GM18526 (cell line): ENCODE results near the gene PNLIP.

Source experiments
- POLR2A ChIP-seq: IDR thresholded peaks from 3 replicates; pipeline ENCODE4 v1.6.1; 2011; ENCODE audit not compliant: insufficient read length; ENCODE audit errors: extremely low read depth

Gene PNLIP

DNA sequence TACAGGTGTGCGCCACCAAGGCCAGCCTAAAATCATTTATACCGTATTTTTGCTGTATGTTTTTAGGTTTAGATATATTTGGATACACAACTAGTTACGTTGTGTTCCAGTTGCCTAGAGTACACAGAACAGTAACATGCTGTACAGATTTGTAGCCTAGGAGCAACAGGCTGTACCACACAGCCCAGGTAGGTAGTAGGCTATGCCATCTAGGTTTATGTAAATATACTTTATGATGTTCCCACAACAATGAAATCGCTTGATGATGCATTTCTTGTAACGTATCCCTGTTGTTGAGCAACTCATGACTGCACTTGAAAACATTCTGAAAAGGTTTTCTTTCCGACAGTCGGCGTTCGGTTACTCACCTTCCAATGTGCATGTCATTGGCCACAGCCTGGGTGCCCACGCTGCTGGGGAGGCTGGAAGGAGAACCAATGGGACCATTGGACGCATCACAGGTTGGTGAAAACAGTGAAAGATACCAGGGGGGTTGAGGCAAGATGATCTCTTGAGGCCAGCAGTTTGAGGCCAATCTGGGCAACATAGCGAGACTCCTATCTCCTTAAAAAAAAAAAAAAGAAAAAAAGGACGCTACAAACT is 7.7 kb downstream of the PNLIP start:
- TF ChIP-seq POLR2A = no peak

DNA sequence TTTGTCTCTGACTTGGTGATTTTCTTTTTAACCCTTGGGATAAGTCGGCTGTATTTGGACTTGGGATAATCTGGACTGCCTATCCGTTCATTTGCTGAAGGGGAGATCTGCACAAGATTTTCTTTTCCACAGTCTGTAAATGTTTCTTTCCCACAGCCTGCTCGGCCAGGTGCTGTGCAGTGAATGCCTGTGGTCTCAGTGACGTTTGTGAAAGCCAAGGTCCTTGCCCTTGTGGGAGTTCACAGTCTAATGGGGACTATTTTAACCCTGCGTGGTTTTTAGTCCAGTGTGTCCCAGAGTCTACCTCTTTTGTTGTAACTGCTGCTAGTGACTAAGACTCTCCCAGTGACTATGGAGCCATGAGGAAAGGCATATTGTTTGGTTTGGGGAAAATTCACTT is 8.9 kb downstream of the PNLIP start:
- no peak for TF ChIP-seq POLR2A

DNA sequence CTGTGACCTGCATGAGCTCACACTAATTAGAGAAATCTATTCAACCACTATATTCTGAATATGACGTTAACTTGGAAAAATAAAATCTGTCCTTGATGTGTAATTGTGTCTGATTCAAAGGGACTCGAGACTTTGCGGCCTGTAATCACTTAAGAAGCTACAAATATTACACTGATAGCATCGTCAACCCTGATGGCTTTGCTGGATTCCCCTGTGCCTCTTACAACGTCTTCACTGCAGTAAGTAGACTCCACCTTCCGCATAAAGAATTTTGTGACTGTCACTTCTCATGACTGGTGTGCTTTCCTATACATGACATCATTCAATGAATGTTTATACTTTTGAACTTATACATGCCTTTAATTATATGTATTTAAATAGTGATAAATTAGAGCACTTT is 10.1 kb downstream of the PNLIP start:
- no peak for TF ChIP-seq POLR2A

DNA sequence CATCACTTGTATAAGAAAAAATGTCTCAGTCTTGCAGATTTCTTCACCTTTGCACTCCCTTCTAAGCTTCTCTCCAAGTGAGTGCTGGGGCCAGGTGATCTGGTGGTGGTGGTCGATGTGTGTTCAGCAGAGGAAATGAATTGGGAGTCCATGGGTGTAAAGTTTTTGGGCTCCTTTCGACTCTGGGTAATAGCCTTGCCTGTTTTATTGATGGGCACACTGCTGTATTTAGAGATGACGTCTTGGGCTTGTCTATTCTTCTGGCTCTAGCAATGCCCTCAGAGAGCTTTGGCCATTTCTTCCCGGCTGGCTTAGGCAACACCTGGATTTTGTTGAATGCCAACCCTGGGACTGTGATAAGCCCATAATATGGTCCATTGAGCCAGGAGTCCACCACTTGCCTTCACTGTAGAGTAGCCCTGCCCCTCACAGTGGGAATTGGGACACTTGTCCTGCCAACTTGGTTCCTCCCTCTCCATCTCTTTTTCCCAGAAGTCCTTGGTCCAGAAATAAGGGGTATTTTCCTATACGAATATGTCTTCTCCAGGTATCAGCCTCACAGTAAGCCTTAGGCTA is 11.7 kb downstream of the PNLIP start:
- no peak for TF ChIP-seq POLR2A

DNA sequence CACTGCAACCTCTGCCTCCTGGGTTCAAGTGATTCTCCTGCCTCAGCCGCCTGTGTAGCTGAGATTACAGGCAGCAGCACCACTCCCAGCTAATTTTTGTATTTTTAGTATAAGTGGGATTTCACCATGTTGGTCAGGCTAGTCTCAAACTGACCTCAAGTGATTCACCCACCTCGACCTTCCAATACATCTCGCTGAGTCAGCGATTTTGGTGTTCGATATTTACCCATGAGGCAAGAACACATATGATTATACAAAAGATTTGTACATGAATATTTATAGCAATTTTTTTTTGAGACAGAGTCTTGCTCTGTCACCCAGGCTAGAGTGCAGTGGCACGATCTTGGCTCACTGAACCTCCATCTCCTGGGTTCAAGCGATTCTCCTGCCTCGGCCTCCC is 19.8 kb downstream of the PNLIP start:
- no peak for TF ChIP-seq POLR2A

DNA sequence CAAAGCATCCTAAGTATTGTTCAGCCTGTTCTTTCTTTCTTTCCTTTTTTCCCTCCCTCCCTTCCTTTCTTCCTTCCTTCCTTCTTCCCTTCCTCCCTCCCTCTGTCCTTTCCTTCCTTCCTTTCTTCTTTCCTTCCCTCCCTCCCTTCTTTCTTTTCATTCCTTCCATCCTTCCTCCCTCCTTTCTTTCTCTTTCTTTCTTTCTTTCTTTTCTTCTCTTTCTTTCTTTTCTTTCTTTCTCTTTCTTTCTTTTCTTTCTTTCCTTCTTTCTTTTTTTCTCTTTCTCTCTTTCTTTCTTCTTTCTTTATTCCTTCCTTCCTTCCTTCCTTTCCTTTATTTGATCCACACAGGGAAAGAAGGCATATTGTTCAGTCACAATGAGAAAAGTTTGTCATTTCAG is 21.2 kb downstream of the PNLIP start:
- TF ChIP-seq POLR2A = no peak

DNA sequence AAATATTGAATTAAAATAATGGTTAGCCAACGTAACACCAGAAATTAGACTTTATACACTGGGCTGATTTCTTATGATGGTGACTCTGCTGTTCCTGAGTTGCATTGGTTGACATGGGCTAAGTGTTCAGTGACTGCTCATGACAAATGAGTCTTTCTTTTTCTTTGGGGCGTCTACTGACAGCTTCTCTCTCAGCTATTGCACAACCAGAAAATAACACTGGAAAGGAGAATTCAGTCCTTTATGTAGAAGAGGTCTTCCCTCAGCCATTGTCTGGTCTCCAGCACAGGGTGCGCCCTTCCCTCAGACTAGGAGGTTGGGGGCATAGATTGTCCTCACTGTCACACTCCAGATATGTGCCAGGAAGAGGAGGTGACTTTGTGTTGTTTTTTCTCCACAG is 21.6 kb downstream of the PNLIP start:
- TF ChIP-seq POLR2A = no peak

DNA sequence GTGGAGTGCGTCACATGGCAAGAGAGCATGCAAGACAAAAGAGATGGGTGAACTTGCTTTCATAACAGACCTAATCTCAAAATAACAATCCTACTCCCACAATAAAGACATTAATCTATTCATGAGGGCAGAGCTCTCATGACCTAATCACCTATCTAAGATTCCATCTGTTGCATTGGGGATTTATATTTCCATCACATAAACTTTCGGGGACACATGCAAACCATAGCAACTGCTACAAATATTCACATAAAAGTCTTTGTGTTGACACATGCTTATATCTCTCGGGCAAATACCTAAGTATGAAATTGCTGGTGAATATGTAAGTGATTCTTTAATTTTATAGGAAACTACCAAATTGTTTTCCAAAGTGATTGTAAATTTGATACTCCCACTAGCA is 29.1 kb downstream of the PNLIP start:
- no peak for TF ChIP-seq POLR2A

DNA sequence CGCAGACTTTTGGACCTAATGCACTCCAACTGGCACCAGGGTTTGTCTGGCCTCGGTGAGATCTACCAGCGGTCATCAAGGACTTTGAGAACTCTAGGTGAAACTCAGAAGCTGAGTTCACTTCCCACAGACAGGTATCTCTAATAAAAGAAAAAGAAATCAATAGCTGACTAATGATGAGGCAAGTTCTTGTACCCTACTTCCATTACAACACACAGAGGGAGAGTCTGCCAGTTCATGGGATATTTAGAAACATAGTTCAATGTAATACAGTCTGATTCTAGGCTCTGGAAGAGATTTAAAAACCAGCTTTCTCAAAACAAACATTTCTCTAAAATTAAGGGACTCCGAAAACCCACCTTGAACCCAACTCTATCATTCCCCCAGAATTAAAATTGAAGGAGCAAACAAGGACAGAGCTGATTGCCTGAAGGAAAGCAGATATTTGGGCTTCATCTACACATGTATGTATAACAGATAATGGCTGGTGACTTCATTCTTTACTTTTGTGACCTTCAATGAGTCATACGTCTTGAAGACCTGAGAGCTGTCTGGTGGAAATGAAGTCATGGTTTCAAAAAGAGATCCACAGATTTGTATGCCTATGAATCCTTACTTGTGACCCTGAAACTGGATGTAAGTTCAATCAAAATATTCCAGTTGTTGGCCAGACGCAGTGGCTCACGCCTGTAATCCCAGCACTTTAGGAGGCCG is 42.3 kb downstream of the PNLIP start:
- no peak for TF ChIP-seq POLR2A

DNA sequence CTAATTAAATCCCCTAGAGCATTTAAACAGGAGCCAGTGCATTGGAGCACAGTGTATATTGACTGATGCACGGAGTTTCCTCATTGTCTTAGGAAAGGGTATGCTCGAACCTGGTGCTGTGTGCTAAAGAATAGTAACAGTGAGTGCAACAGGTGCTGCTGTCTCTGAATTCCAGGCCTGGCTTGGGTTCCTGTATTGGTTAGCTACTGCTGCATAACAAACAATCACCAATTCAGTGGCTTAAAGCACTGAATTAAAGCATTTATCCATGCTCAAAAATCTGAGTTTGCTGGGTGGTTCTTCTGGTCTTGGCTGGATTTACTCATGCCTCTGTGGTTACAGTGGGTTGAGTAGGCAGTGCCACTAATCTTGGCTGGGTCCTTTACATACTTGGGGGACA is 43.3 kb downstream of the PNLIP start:
- no peak for TF ChIP-seq POLR2A

DNA sequence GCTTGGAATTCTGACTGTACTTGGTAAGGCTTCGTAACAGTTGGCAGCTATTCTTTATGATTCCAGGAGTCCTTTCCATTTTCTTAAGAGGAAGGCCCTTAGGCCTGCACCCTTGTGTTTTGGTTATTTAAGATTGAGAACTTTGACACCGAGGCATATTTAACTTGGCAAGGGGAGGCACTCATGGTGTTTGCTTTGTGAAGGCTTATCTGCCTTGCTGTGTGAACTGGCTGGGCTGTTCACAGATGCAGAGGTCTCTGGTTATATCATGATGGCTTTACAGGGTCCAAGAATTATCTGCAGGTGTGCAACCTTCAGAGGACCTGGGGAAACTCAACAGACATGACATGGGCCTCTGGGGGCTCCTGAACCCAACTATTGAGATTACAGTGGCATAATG is 44.2 kb downstream of the PNLIP start:
- no peak for TF ChIP-seq POLR2A

DNA sequence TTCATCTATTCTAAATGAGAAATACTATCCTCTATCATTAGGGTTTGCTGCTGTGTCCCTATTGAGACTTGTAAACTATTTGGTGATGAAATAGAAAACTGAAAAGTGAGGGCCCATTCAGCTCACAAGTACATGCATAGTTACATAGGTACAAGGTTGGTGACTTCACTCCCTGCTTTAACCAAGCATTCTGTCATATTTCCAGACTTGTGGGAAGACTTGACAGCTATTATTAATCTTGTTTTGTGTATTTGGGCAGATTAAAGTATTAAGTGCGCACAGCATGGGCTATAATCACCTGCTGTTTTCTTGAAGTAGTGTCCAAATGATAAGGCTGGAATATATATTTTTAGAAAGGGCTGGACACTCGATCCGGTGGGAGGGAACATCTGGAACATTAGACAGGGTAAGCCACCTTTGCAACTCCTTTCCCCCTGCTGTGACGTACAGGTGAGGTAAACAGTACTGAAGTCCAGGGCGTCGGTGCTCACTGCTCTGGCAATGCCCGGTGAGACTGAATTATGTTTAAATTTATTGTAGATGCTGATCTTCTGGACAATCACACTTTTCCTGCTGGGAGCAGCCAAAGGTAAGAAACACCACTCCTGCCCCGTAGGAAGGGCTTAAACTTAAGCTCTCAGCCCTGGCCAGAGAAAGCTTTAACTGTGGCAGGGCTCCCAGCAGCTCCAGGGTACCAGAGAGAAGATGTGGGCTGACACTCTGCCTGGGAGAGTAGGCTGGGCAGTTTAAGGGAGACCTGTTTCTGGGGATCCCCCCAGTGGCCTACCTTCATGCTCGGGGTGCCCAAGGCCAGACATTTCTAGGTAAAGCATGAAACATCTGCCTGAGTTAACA is 45.1 kb downstream of the PNLIP start, which contains the start of gene PNLIPRP1:
Gene PNLIPRP1 (plus strand): TSS at position 370 of the 855 bp plus-strand sequence. CDS start 171 bp downstream, at position 541.
- no peak for TF ChIP-seq POLR2A

DNA sequence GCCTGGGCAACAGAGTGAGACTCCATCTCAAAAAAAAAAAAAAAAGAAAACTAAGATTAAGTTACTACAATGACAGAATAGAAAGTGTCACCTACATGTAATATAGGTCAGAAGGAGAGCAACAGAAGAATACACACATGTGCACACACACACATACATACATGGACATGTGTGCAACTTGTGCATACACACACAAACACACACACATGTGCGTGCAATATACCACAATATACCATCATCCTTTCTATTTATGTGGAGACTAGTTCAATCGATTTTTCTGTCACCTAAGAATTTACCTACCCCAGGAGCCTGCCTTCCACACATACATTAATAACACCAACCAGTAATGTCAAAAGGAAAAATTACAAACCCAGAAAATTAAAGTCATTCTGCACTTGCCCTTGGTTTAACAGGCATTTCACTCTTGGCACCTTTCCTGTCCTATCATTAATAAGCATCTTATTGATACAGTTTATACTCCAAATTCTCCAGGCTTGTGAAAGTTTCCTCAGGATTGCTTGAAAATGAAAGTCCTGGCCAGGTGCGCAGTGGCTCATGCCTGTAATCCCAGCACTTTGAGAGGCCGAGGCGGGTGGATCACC is 47.5 kb downstream of the PNLIP start:
- no peak for TF ChIP-seq POLR2A

DNA sequence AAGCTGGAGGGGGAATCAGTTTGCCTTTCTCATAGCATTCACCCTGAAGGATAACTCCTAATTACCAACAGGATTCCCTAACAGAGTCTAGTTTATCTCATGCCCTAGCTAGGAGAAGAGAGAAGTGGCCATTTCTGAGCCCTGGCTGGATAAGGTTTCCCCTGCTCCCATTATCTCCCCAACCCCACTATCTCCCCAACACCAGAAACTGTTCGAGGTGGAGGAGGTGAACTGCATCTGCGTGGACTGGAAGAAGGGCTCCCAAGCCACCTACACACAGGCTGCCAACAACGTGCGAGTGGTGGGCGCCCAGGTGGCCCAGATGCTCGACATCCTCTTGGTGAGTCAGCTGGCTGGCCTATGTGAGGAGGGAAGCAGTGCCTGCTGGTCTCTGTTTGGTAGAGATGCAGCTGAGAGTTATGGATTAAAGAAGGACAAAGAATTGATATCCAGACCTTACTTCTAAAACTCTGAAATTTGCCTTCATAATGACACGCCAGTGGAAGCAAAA is 48.8 kb downstream of the PNLIP start:
- TF ChIP-seq POLR2A = no peak

DNA sequence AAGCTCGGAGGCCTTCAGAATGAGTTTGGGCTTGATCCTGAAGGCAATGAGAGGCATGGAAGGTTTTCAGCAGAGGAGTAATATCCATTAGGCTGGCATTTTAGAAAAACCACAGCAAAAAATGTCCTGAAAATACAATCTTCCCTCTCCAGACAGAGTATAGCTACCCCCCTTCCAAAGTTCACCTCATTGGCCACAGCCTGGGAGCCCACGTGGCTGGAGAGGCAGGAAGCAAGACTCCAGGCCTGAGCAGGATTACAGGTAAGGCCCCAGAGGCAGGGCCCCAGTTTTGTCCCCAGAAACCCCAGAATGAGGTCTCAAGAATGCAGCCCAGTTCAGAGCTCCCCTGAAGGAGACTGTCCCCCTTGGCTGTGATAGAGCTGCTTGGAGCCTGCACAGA is 50.3 kb downstream of the PNLIP start:
- TF ChIP-seq POLR2A = no peak
